SH-SY5Y (cell line): ENCODE results near the gene TTLL3.

Source experiments
- GATA2 ChIP-seq: IDR thresholded peaks from 2 replicates; pipeline ENCODE4 v1.6.1; 2011; ENCODE audit warnings: mild to moderate bottlenecking, low read depth, low read length
- GATA3 ChIP-seq: IDR thresholded peaks from 2 replicates; pipeline ENCODE4 v1.6.1; 2011; ENCODE audit warnings: low read depth, mild to moderate bottlenecking, low read length, moderate library complexity

DNA sequence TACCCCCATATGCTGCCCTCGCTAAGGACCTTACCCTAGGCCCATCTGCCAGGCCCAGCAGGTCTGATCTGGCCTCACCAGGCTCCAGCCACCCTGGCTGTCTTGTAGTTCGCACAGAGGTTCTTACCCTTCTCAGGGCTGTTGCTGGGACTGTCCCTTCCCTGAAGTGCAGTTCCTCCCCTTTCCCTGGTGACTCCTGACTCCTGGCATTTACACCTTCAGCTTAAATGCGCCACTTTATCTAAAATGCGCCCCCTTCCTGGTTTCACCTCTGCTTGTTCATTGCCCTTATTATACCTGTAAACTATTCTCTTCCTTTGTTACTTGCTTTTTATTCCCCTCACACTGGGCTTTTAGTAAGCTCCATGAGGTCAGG lies 835 bp upstream of the TTLL3 start:
- TF ChIP-seq GATA3 = no peak
- TF ChIP-seq GATA2 = no peak
